DMS153 treated with DMSO at 0.1 percent for 48 hours (cell line): Measurements from ENCODE around the gene MACROH2A2.

Experiments
- DNase-seq: peaks from one replicate; lab custom pipeline; 2025; ENCODE audit not compliant: unreplicated experiment; lab: John Stamatoyannopoulos, UW

MACROH2A2 gene

DNA sequence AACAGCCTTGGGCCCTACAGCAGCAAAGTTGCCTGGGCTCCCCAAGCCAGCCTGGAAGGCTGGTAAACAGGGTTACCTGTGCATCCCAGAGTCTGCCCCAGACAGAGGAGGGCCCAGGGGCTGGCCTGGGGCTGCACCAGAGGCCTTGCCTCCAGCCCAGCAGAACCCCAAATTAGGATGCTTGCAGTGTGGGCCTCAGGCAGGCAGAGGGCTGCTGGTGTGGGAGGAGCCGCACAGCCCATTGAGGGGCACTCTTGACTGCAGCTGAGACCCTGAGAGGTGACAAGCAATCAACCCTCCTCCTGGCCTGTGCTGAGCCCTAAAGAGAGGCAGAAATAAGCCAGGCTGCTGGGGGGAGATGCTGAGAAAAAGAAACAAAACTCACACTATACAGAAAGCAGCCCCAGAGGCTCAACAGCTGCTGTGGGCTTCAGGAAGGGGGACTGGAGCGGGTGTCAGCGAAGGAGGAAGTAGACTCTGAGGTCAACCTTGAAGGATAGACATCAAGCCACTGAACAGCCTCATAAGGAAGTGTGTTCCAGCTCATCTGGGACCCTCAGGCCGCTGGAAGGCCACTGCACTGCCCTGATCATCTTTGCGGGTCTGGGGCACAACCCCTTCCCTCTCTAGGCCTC lies 73.4 kb downstream of the MACROH2A2 start:
- no peak for DNase-seq

GRCh38 chr10:70126700-70127395 lies 74.2 kb downstream of the MACROH2A2 start:
- DNase-seq, result no peak

GRCh38 chr10:70130878-70131559 lies 78.4 kb downstream of the MACROH2A2 start:
- DNase-seq, result no peak

GRCh38 chr10:70131560-70131937 lies 78.9 kb downstream of the MACROH2A2 start:
- DNase-seq, result no peak

GRCh38 chr10:70132098-70133029 lies 79.7 kb downstream of the MACROH2A2 start, which contains the start of gene AIFM2:
Gene AIFM2 (minus strand): TSS chr10:70132825. CDS start chr10:70124084, 8,741 bp downstream.
- DNase-seq, result peak; percentile 37

- no peak for DNase-seq
These were observed 82.4 kb downstream of the MACROH2A2 start for GRCh38 chr10:70135046-70135445.

DNA sequence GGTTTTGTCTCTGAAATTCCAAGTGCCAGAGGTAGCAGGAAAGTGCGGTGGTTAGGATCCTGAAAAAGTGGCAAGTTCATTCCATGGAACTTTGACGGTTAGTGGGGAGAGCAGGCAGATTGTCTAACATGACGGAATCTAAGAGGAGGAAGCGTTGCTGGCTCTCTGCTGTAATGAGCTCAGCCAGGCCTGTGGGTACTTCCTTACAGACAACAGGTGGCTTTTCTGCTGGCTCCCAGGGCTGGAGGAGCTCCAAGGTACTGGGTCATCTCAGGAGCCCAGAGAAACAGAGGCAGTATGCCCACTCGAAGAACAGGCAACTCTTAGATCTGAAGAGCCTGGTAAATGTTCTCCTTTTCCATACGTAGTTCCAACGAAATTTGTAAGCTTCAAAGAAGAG lies 83.0 kb downstream of the MACROH2A2 start:
- no peak for DNase-seq

- DNase-seq, result no peak
These were observed 84.5 kb downstream of the MACROH2A2 start for GRCh38 chr10:70137135-70137534.

- DNase-seq, result no peak
These were observed 85.6 kb downstream of the MACROH2A2 start for GRCh38 chr10:70137927-70138883.

- DNase-seq, result no peak
These were observed 86.7 kb downstream of the MACROH2A2 start for GRCh38 chr10:70139151-70139996.

- DNase-seq, result no peak
These were observed 87.3 kb downstream of the MACROH2A2 start for GRCh38 chr10:70139997-70140250.

DNA sequence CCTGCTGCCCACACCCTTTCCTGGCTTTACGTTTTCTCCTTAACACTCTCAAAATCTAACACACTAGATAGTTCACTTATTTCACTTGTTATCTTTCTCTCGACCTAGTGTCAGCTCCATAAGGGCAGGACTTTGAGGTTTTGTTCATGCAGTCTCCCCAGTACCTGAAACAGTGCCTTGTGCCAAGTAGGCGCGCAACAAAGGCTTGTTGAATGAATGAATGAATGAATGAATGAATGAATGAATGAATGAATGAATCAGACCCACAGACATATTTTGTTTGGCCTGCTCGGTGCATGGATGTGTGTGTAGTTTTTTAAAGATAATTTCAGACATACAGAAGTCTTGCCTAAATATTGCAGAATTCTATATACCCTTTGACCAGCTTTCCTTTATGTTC lies 87.7 kb downstream of the MACROH2A2 start:
- no peak for DNase-seq

DNA sequence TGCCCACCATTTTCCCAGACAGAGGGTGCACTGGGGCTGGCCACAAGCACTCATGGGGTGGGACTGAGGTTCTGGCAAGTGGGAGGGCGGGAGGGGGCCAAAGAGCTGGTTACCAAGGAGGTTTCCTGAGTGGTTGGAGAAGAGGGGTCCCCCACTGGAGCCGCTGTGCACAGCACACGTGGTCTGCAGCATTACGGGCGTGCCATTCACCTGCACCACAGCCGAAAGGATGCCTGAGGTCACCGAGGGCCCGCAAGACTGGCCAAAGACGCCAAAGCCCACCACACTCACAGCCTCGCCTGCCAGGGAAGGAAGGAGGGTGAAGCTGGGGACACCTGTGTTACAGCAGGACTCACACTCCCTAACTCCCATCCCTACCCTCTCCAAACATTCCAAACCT lies 89.9 kb downstream of the MACROH2A2 start:
- DNase-seq, result no peak

DNA sequence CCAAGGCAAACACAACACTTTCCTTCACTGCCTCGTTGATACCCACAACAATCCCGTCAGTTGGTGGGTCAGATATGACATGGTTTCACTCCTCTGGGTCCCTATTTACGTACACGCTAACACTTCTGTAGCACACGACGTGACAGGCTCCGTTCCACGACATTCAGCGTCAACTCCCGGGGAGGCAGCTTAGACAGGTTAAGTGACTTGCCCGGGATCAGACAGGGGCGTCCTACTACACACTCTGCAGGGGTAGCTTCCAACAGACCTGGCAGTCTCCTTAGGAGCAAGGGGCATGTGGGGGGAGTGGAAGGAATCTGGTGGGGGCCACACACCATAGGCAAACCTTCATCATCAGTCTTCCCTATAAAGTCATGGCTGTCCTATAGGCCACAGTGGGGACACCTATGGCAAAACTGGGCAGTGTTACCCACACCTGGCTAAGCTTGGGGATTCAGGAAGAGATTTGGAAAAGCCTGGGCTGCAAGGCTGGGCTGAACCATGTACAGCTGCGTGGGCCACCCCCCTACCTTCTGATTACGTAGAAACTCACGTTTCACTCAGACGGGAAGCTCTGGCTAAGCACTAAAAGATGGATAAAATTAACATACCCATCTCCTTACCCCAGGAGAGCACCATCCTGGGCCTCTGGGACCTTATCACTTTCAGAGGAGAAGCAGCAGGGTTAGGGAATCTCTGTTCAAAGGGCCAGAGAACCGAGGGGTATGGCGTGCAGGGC lies 91.9 kb downstream of the MACROH2A2 start:
- no peak for DNase-seq

GRCh38 chr10:70145166-70145665 lies 92.6 kb downstream of the MACROH2A2 start:
- no peak for DNase-seq

GRCh38 chr10:70145666-70146488 lies 93.2 kb downstream of the MACROH2A2 start:
- DNase-seq, result no peak

- peak; percentile 93 for DNase-seq
These were observed 94.0 kb downstream of the MACROH2A2 start, which contains the start of gene TYSND1 for GRCh38 chr10:70146489-70147258. Gene TYSND1 (minus strand): TSS chr10:70146700. CDS start chr10:70146586, 114 bp downstream.
